Smooth muscle cell (in vitro differentiated cells): ENCODE results near the gene SH3TC1. TPM values are rescaled to one million over a fixed set of nuclear protein-coding genes. Genes with fewer than 3 reads are reported as not detected.

Experiments used
- DNase-seq: peaks from one replicate; lab custom pipeline; 2025; ENCODE audit not compliant: unreplicated experiment; lab: John Stamatoyannopoulos, UW
- H2AFZ ChIP-seq: fragments of 200-600 bp; sonication (generic); 2 replicates; pipeline ENCODE4 v1.6.0; 2016; ENCODE audit warnings: antibody characterized with exemption, low read depth, mild to moderate bottlenecking
- H3F3A ChIP-seq: fragments of 200-600 bp; sonication (generic); 2 replicates; pipeline ENCODE4 v1.6.0; 2017; ENCODE audit warnings: antibody characterized with exemption, low read depth
- H3K27ac ChIP-seq: fragments of 200-600 bp; sonication (generic); 2 replicates; pipeline ENCODE4 v1.5.1; 2016; ENCODE audit warnings: low read depth, mild to moderate bottlenecking
- H3K27me3 ChIP-seq: fragments of 200-600 bp; sonication (generic); 2 replicates; pipeline ENCODE4 v1.6.1; 2016; ENCODE audit warnings: low read depth, mild to moderate bottlenecking
- H3K36me3 ChIP-seq: fragments of 200-600 bp; sonication (generic); 2 replicates; pipeline ENCODE4 v1.5.1; 2016; ENCODE audit warnings: low read depth
- H3K4me1 ChIP-seq: fragments of 200-600 bp; sonication (generic); 2 replicates; pipeline ENCODE4 v1.5.1; 2016; ENCODE audit warnings: low read depth
- H3K4me2 ChIP-seq: fragments of 200-600 bp; sonication (generic); 2 replicates; pipeline ENCODE4 v1.6.0; 2016; ENCODE audit warnings: mild to moderate bottlenecking
- H3K4me3 ChIP-seq: fragments of 200-600 bp; sonication (generic); 2 replicates; pipeline ENCODE4 v1.5.1; 2016; ENCODE audit warnings: mild to moderate bottlenecking
- H3K79me2 ChIP-seq: fragments of 200-600 bp; sonication (generic); 2 replicates; pipeline ENCODE4 v1.6.0; 2016; ENCODE audit warnings: low read depth, mild to moderate bottlenecking
- H3K9ac ChIP-seq: fragments of 200-600 bp; sonication (generic); 2 replicates; pipeline ENCODE4 v1.6.0; 2016; ENCODE audit warnings: low read depth
- H3K9me3 ChIP-seq: fragments of 200-600 bp; sonication (generic); replicated peaks from 2 replicates; pipeline ENCODE4 v1.5.1; 2016; ENCODE audit warnings: low read depth
- H4K20me1 ChIP-seq: fragments of 200-600 bp; sonication (generic); 2 replicates; pipeline ENCODE4 v1.6.0; 2016; ENCODE audit warnings: low read depth
- CTCF ChIP-seq: fragments of 200-600 bp; sonication (generic); IDR thresholded peaks from 2 replicates; pipeline ENCODE4 v1.5.1; 2017; ENCODE audit warnings: borderline replicate concordance, mild to moderate bottlenecking, antibody characterized with exemption; ENCODE audit not compliant: insufficient read depth, poor library complexity, severe bottlenecking
- WGBS: methylation state at CpG from one replicate; pipeline ENCODE4 v1.1.7; 2016; ENCODE audit warnings: low lambda C conversion rate; 5-methylcytosine and 5-hydroxymethylcytosine counted together
- polyA plus RNA-seq: library from polyadenylated mRNA; unstranded; fragments of >200 nt; fragmentation: Nextera tagmentation; extraction: Ambion mirVana; gene quantifications from 2 replicates; pipeline ENCODE4 v1.2.1, GENCODE V29; 2016
- total RNA-seq: library from RNA; depleted of rRNA; stranded (reverse); fragments of >200 nt; gene quantifications from 2 replicates; pipeline ENCODE4 v1.2.3, GENCODE V29; 2014

The SH3TC1 gene
- total and polyA plus RNA-seq, 2 experiments from 2014 or later: 7.8 to 17.7 TPM

GRCh38 chr4:8203817-8204216, 4.7 kb downstream of the SH3TC1 start:
- H3K4me3 ChIP-seq: no peak overlapping the region
- no peak overlapping the region for H3K27ac ChIP-seq
- H2AFZ ChIP-seq: no peak overlapping the region
- H4K20me1 ChIP-seq: no peaks in the 10 kb centered on the region
- TF ChIP-seq CTCF: no peak
- H3K36me3 ChIP-seq: no peaks in the 10 kb centered on the region
- H3K79me2 ChIP-seq: peaks cover 17% of the 10 kb centered on the region
- no peaks in the 10 kb centered on the region for H3F3A ChIP-seq
- H3K4me1 ChIP-seq: peaks cover 10% of the 10 kb centered on the region
- WGBS: 82% methylated on average over 10 of the region's 10 CpGs
- H3K4me2 ChIP-seq: no peak overlapping the region
- no peak overlapping the region for H3K9ac ChIP-seq
- H3K27me3 ChIP-seq: no peaks in the 10 kb centered on the region
- H3K9me3 ChIP-seq: no peaks in the 10 kb centered on the region
- no peak for DNase-seq

- no peak for DNase-seq
- Histone ChIP-seq H3K4me2 (peak overlapping the region; percentile 35), H3K9me3 (no peaks in the 10 kb centered on the region), H3K27me3 (no peaks in the 10 kb centered on the region), H2AFZ (no peak overlapping the region), H3K4me3 (no peak overlapping the region), H4K20me1 (no peaks in the 10 kb centered on the region), H3K27ac (no peak overlapping the region), H3K36me3 (no peaks in the 10 kb centered on the region), H3K4me1 (peaks cover 10% of the 10 kb centered on the region), H3K79me2 (peaks cover 14% of the 10 kb centered on the region), H3F3A (no peaks in the 10 kb centered on the region), H3K9ac (no peak overlapping the region)
- no peak for TF ChIP-seq CTCF
- WGBS: 89% methylated on average over 31 of the region's 31 CpGs
These were observed 5.6 kb downstream of the SH3TC1 start for GRCh38 chr4:8204576-8205227.

- Histone ChIP-seq H4K20me1 (no peaks in the 10 kb centered on the region), H3F3A (no peaks in the 10 kb centered on the region), H3K9ac (no peak overlapping the region), H3K27ac (peak overlapping the region; percentile 55), H3K4me2 (peak overlapping the region; percentile 39), H2AFZ (no peak overlapping the region), H3K4me3 (no peak overlapping the region), H3K27me3 (no peaks in the 10 kb centered on the region), H3K4me1 (peaks cover 10% of the 10 kb centered on the region), H3K9me3 (no peaks in the 10 kb centered on the region), H3K79me2 (peaks cover 8% of the 10 kb centered on the region), H3K36me3 (no peaks in the 10 kb centered on the region)
- 15% methylated on average over 15 of the region's 19 CpGs for WGBS
- DNase-seq: peak; percentile 31
- TF ChIP-seq CTCF: no peak
These were observed 6.2 kb downstream of the SH3TC1 start for GRCh38 chr4:8205241-8205707.
